22Rv1 (cell line): ENCODE measurements around the gene SVBP.
"Not testable (repeated sequence)": the region's sequence is repeated elsewhere in the genome, so short reads cannot be mapped to it uniquely, and the experiment has no call there.

Experiments used
- CTCF ChIP-seq: fragments of 450-650 bp; IDR thresholded peaks from 2 replicates; pipeline ENCODE4 v1.5.1; 2017; ENCODE audit warnings: mild to moderate bottlenecking
- ZFX ChIP-seq: fragments of 450-650 bp; IDR thresholded peaks from 2 replicates; pipeline ENCODE4 v1.6.1; 2017; ENCODE audit warnings: antibody characterized with exemption, borderline replicate concordance

- TF ChIP-seq CTCF, ZFX: not testable (repeated sequence)
These were observed 42.2 kb upstream of the SVBP start for GRCh38 chr1:42859366-42859765.
